ENCODE data around the gene RPL37. TPM values are rescaled to one million over a fixed set of nuclear protein-coding genes. Genes with fewer than 3 reads are reported as not detected.
"Not testable (repeated sequence)": the region's sequence is repeated elsewhere in the genome, so short reads cannot be mapped to it uniquely, and the experiment has no call there.

The RPL37 gene
- total RNA-seq (100 to 1,000 TPM; 583 to 782 (median 626) TPM), polyA plus RNA-seq (849 TPM)
- long read RNA-seq, donor 1, full-length matches to known transcripts = 34 of 39 reads
- long read RNA-seq, donor 1, partial matches to known transcripts = 1 of 39 reads
- long read RNA-seq, donor 1, other reads (novel, unspliced or antisense) = 4 of 39 reads
- long read RNA-seq, donor 2, full-length matches to known transcripts = 64 of 368 reads
- long read RNA-seq, donor 2, partial matches to known transcripts = 6 of 368 reads
- long read RNA-seq, donor 2, other reads (novel, unspliced or antisense) = 298 of 368 reads
- long read RNA-seq, donor 3, full-length matches to known transcripts = 12 of 87 reads
- long read RNA-seq, donor 3, partial matches to known transcripts = 54 of 87 reads
- long read RNA-seq, donor 3, other reads (novel, unspliced or antisense) = 21 of 87 reads
- long read RNA-seq, donor 4, full-length matches to known transcripts = 42 of 204 reads
- long read RNA-seq, donor 4, partial matches to known transcripts = 155 of 204 reads
- long read RNA-seq, donor 4, other reads (novel, unspliced or antisense) = 7 of 204 reads

- Histone ChIP-seq H3K9me3 (ENCODE audit: control insufficient read depth, low read length) (no peaks in the 10 kb centered on the region), H3K4me3 (ENCODE audit: low read length) (peak within 1 kb of the TSS; percentile 94), H3K4me1 (ENCODE audit: control insufficient read depth, insufficient read depth, low read length) (no peaks in the 10 kb centered on the region), H3K27ac (ENCODE audit: low read length) (peak within 1 kb of the TSS; percentile 98), H3K27me3 (ENCODE audit: control insufficient read depth, insufficient read depth) (no peaks in the 10 kb centered on the region)
- intact Hi-C loops (cut with DNase I) = no loop called here
- 2% methylated on average over 61 of the region's 61 CpGs for WGBS
- peak; percentile 97 to 98 (median 98) for DNase-seq
- peak; percentile 99 to 100 for ATAC-seq
Observed at GRCh38 chr5:40834849-40835787, at the start of gene RPL37. TSS of gene RPL37 (minus strand) at chr5:40835222. CDS start at chr5:40835185, 37 bp downstream.

GRCh38 chr5:40883051-40883450 is 48.0 kb upstream of the RPL37 start:
- H3K4me1 ChIP-seq (ENCODE audit: control insufficient read depth, insufficient read depth, low read length); H3K4me3 ChIP-seq (ENCODE audit: low read length); H3K27ac ChIP-seq (ENCODE audit: low read length); H3K9me3 ChIP-seq (ENCODE audit: control insufficient read depth, low read length); intact Hi-C loops (cut with DNase I); H3K27me3 ChIP-seq (ENCODE audit: control insufficient read depth, insufficient read depth); ATAC-seq; DNase-seq: not testable (repeated sequence)
- WGBS = 35% methylated on average over 1 of the region's 1 CpG

GRCh38 chr5:40882291-40882690 is 47.3 kb upstream of the RPL37 start:
- intact Hi-C loops (cut with DNase I) = no loop called here
- H3K27ac ChIP-seq (ENCODE audit: low read length) = no peak overlapping the region
- no peak for DNase-seq
- no peaks in the 10 kb centered on the region for H3K4me1 ChIP-seq (ENCODE audit: control insufficient read depth, insufficient read depth, low read length)
- no peaks in the 10 kb centered on the region for H3K9me3 ChIP-seq (ENCODE audit: control insufficient read depth, low read length)
- no peaks in the 10 kb centered on the region for H3K27me3 ChIP-seq (ENCODE audit: control insufficient read depth, insufficient read depth)
- H3K4me3 ChIP-seq (ENCODE audit: low read length) = no peak overlapping the region
- WGBS = 88% methylated on average over 4 of the region's 4 CpGs
- no peak for ATAC-seq

GRCh38 chr5:40879163-40879942 is 44.3 kb upstream of the RPL37 start:
- no peak overlapping the region for H3K27ac ChIP-seq (ENCODE audit: low read length)
- intact Hi-C loops (cut with DNase I) = loop anchor here in 2 of 4 donors (10.0 kb wide), 2 partner anchors 125 to 1305 kb away; partner anchors contain the start of gene TTC33 (in 1 of the 2)
- H3K4me3 ChIP-seq (ENCODE audit: low read length) = no peak overlapping the region
- H3K27me3 ChIP-seq (ENCODE audit: control insufficient read depth, insufficient read depth) = no peaks in the 10 kb centered on the region
- H3K9me3 ChIP-seq (ENCODE audit: control insufficient read depth, low read length) = no peaks in the 10 kb centered on the region
- ATAC-seq (no peak), DNase-seq (no peak)
- WGBS = 31% methylated on average over 10 of the region's 10 CpGs
- H3K4me1 ChIP-seq (ENCODE audit: control insufficient read depth, insufficient read depth, low read length) = no peaks in the 10 kb centered on the region

- WGBS = 91% methylated on average over 6 of the region's 6 CpGs
- DNase-seq = no peak
- Histone ChIP-seq H3K4me3 (ENCODE audit: low read length) (no peak overlapping the region), H3K27ac (ENCODE audit: low read length) (no peak overlapping the region), H3K4me1 (ENCODE audit: control insufficient read depth, insufficient read depth, low read length) (no peaks in the 10 kb centered on the region), H3K27me3 (ENCODE audit: control insufficient read depth, insufficient read depth) (no peaks in the 10 kb centered on the region), H3K9me3 (ENCODE audit: control insufficient read depth, low read length) (no peaks in the 10 kb centered on the region)
- intact Hi-C loops (cut with DNase I) = loop anchor here in 2 of 4 donors (10.0 kb wide), 2 partner anchors 123 to 1303 kb away; partner anchors contain the start of gene TTC33 (in 1 of the 2)
- no peak for ATAC-seq
Observed at GRCh38 chr5:40877371-40877988, 42.5 kb upstream of the RPL37 start.

GRCh38 chr5:40875958-40876357 is 40.9 kb upstream of the RPL37 start:
- Histone ChIP-seq H3K27me3 (ENCODE audit: control insufficient read depth, insufficient read depth) (no peaks in the 10 kb centered on the region), H3K4me3 (ENCODE audit: low read length) (no peak overlapping the region), H3K27ac (ENCODE audit: low read length) (no peak overlapping the region), H3K4me1 (ENCODE audit: control insufficient read depth, insufficient read depth, low read length) (no peaks in the 10 kb centered on the region), H3K9me3 (ENCODE audit: control insufficient read depth, low read length) (peaks cover 2% of the 10 kb centered on the region)
- no peak for DNase-seq
- ATAC-seq = no peak
- intact Hi-C loops (cut with DNase I) = loop anchor here in 2 of 4 donors (10.0 kb wide), 2 partner anchors 121 to 1301 kb away; partner anchors contain the start of gene TTC33 (in 1 of the 2)
- WGBS = 77% methylated on average over 3 of the region's 3 CpGs

- no peaks in the 10 kb centered on the region for H3K4me1 ChIP-seq (ENCODE audit: control insufficient read depth, insufficient read depth, low read length)
- H3K27ac ChIP-seq (ENCODE audit: low read length) = no peak overlapping the region
- 92% methylated on average over 3 of the region's 3 CpGs for WGBS
- H3K27me3 ChIP-seq (ENCODE audit: control insufficient read depth, insufficient read depth) = no peaks in the 10 kb centered on the region
- ATAC-seq (no peak), DNase-seq (no peak)
- intact Hi-C loops (cut with DNase I) = loop anchor here in 2 of 4 donors (10.0 kb wide), 2 partner anchors 119 to 1299 kb away; partner anchors contain the start of gene TTC33 (in 1 of the 2)
- no peak overlapping the region for H3K4me3 ChIP-seq (ENCODE audit: low read length)
- H3K9me3 ChIP-seq (ENCODE audit: control insufficient read depth, low read length) = peaks cover 2% of the 10 kb centered on the region
Observed at GRCh38 chr5:40873286-40873880, 38.4 kb upstream of the RPL37 start.

GRCh38 chr5:40872253-40872652 is 37.2 kb upstream of the RPL37 start:
- not testable (repeated sequence) for H3K4me1 ChIP-seq (ENCODE audit: control insufficient read depth, insufficient read depth, low read length); H3K4me3 ChIP-seq (ENCODE audit: low read length); DNase-seq; H3K9me3 ChIP-seq (ENCODE audit: control insufficient read depth, low read length); ATAC-seq; H3K27me3 ChIP-seq (ENCODE audit: control insufficient read depth, insufficient read depth); H3K27ac ChIP-seq (ENCODE audit: low read length)
- 94% methylated on average over 8 of the region's 8 CpGs for WGBS
- intact Hi-C loops (cut with DNase I) = loop anchor here in 2 of 4 donors (10.0 kb wide), 2 partner anchors 117 to 1297 kb away; partner anchors contain the start of gene TTC33 (in 1 of the 2)

- intact Hi-C loops (cut with DNase I) = loop anchor here in 2 of 4 donors (10.0 kb wide), 2 partner anchors 116 to 1296 kb away; partner anchors contain the start of gene TTC33 (in 1 of the 2)
- H3K4me3 ChIP-seq (ENCODE audit: low read length) = no peak overlapping the region
- WGBS = 79% methylated on average over 4 of the region's 4 CpGs
- H3K4me1 ChIP-seq (ENCODE audit: control insufficient read depth, insufficient read depth, low read length) = no peaks in the 10 kb centered on the region
- DNase-seq (no peak), ATAC-seq (no peak)
- peaks cover 2% of the 10 kb centered on the region for H3K9me3 ChIP-seq (ENCODE audit: control insufficient read depth, low read length)
- no peaks in the 10 kb centered on the region for H3K27me3 ChIP-seq (ENCODE audit: control insufficient read depth, insufficient read depth)
- no peak overlapping the region for H3K27ac ChIP-seq (ENCODE audit: low read length)
Observed at GRCh38 chr5:40871177-40871576, 36.2 kb upstream of the RPL37 start.

Data from right cardiac atrium (tissue), 5 donors.